Activated T-cell treated with anti-CD3 and anti-CD28 coated beads, Interleukin-2, amount 50 U/mL, for 4 hours (primary cell): Measurements from ENCODE around the gene ATE1. TPM values are rescaled to one million over a fixed set of nuclear protein-coding genes. Genes with fewer than 3 reads are reported as not detected.

Source experiments
- ATAC-seq, 2 donors: fragments of 200-7000 bp; cut with Tn5 transposase; one replicate each; pipeline ENCODE4 v1.10.0; 2021
- DNase-seq: peaks from one replicate; pipeline ENCODE4 v3.0.0-alpha.2; 2020
- H3K27me3 Mint-ChIP-seq: one replicate; pipeline ENCODE4 v1.8.0; 2021; ENCODE audit warnings: low read depth, mixed read lengths
- H3K36me3 Mint-ChIP-seq: one replicate; pipeline ENCODE4 v1.8.0; 2022; ENCODE audit warnings: mixed read lengths; ENCODE audit not compliant: insufficient read depth
- H3K4me1 Mint-ChIP-seq: one replicate; pipeline ENCODE4 v1.8.0; 2021; ENCODE audit warnings: low read depth, mixed read lengths
- H3K4me3 Mint-ChIP-seq: one replicate; pipeline ENCODE4 v1.8.0; 2021; ENCODE audit warnings: mild to moderate bottlenecking, moderate library complexity, mixed read lengths
- H3K9me3 Mint-ChIP-seq: one replicate; pipeline ENCODE4 v1.8.0; 2021; ENCODE audit warnings: mixed read lengths
- total RNA-seq, 3 donors: library from RNA; stranded (reverse); gene quantifications; one replicate each; pipeline ENCODE4 v1.2.1, GENCODE V29; 2021

ATE1 gene
- total RNA-seq, 3 donors from 2014 or later = 33.6 to 41.2 (median 38.5) TPM

DNA sequence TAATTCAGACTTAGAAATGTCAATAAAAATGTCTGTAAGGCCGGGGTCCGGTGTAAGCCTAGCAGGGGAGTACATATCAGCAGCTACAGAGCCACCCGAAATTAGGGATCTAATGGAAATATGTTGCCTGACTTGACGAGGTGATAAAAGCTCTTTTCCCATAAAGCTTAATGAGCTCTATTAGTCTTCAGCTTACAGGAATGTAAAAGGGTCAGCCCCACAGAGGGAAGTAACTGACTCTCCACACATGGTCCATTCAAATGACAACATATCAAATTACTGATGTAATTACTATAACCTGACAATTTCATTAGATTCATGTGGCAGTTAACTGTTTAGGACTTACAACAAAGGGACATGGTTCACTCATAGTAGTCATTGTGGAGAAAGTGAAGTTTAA lies 62.3 kb downstream of the ATE1 start:
- ATAC-seq (no peak), DNase-seq (no peak)
- peaks cover 54% of the 10 kb centered on the region for H3K36me3 Mint-ChIP-seq
- H3K4me3 Mint-ChIP-seq = no peak overlapping the region
- H3K4me1 Mint-ChIP-seq = no peaks in the 10 kb centered on the region
- H3K27me3 Mint-ChIP-seq = no peaks in the 10 kb centered on the region
- H3K9me3 Mint-ChIP-seq = no peaks in the 10 kb centered on the region

- ATAC-seq (no peak), DNase-seq (no peak)
- no peaks in the 10 kb centered on the region for H3K4me1 Mint-ChIP-seq
- H3K36me3 Mint-ChIP-seq = peaks cover 47% of the 10 kb centered on the region
- H3K27me3 Mint-ChIP-seq = no peaks in the 10 kb centered on the region
- H3K4me3 Mint-ChIP-seq = no peak overlapping the region
- no peaks in the 10 kb centered on the region for H3K9me3 Mint-ChIP-seq
Observed at GRCh38 chr10:121864653-121865052, 63.2 kb downstream of the ATE1 start.

- DNase-seq (no peak), ATAC-seq (no peak)
- H3K4me1 Mint-ChIP-seq = no peaks in the 10 kb centered on the region
- H3K27me3 Mint-ChIP-seq = no peaks in the 10 kb centered on the region
- H3K9me3 Mint-ChIP-seq = no peaks in the 10 kb centered on the region
- peaks cover 42% of the 10 kb centered on the region for H3K36me3 Mint-ChIP-seq
- no peak overlapping the region for H3K4me3 Mint-ChIP-seq
Observed at GRCh38 chr10:121864168-121864567, 63.7 kb downstream of the ATE1 start.

GRCh38 chr10:121862649-121863048 lies 65.2 kb downstream of the ATE1 start:
- Mint-ChIP-seq H3K36me3 (peaks cover 38% of the 10 kb centered on the region), H3K9me3 (peaks cover 6% of the 10 kb centered on the region)
- DNase-seq = no peak

GRCh38 chr10:121862042-121862441 lies 65.8 kb downstream of the ATE1 start:
- Mint-ChIP-seq H3K4me3 (no peak overlapping the region), H3K36me3 (peaks cover 38% of the 10 kb centered on the region), H3K9me3 (peaks cover 10% of the 10 kb centered on the region), H3K27me3 (no peaks in the 10 kb centered on the region), H3K4me1 (no peaks in the 10 kb centered on the region)
- DNase-seq (no peak), ATAC-seq (no peak)

More at GRCh38 chr10:121862649-121863048, 65.2 kb downstream of the ATE1 start:
- Mint-ChIP-seq H3K27me3 (no peaks in the 10 kb centered on the region), H3K4me3 (no peak overlapping the region), H3K4me1 (no peaks in the 10 kb centered on the region)
- ATAC-seq = no peak

DNA sequence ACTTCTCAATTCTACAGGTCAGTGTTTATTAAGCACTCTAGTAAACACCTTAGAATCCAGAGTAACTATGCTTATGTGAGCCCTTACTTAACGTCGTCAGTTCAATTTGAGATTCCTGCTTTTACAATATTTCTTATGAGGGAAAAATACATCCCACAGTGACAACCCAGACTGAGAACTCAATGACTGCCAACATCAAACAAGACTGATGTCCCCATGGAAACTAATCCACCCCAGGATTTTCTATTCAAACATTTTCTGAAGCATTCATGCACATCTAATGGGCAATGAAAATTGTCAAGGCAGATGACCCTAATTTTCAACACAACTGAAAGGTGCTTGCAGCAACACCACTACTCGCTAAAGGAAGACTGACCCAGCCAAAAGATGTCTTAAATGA lies 67.0 kb downstream of the ATE1 start:
- Mint-ChIP-seq H3K27me3 (no peaks in the 10 kb centered on the region), H3K4me1 (no peaks in the 10 kb centered on the region), H3K36me3 (peaks cover 34% of the 10 kb centered on the region), H3K4me3 (no peak overlapping the region), H3K9me3 (peaks cover 10% of the 10 kb centered on the region)
- DNase-seq = no peak
- no peak for ATAC-seq

DNA sequence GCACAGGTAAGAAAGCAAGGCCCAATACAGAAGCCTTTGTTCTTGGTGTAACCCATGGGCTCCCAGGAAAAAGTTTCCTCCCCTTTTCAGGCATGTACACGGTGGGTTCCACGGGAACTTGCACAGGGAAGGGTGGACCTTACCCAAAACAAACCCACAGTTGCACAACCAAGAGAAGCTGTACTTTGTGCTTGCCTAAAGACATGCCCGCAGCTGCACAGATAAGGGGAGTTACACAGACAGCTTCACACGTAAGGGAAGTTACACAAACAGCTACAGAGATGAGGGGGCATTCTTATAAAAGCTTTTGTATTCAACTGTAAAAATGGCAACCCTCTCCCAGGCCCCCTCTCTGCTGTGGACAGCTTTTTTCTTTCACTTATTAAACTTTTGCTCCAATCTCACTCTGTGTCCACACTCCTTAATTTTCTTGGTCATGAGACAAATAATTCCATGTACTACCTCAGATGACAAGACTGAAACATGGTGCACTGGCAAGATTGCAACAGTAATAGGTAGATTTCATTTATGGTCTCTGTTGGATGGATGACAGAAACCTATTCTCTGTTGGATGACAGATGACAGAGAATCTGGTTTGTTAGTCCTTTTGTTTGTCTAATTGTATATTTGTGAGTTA lies 72.9 kb downstream of the ATE1 start:
- DNase-seq = no peak
- H3K9me3 Mint-ChIP-seq = peaks cover 10% of the 10 kb centered on the region
- no peak for ATAC-seq
- H3K36me3 Mint-ChIP-seq = peaks cover 32% of the 10 kb centered on the region
- H3K4me3 Mint-ChIP-seq = no peak overlapping the region
- no peaks in the 10 kb centered on the region for H3K27me3 Mint-ChIP-seq
- peaks cover 2% of the 10 kb centered on the region for H3K4me1 Mint-ChIP-seq

- H3K4me1 Mint-ChIP-seq = peaks cover 2% of the 10 kb centered on the region
- peaks cover 40% of the 10 kb centered on the region for H3K36me3 Mint-ChIP-seq
- H3K4me3 Mint-ChIP-seq = no peak overlapping the region
- no peak for DNase-seq
- H3K9me3 Mint-ChIP-seq = peaks cover 10% of the 10 kb centered on the region
- no peak for ATAC-seq
- H3K27me3 Mint-ChIP-seq = no peaks in the 10 kb centered on the region
Observed at GRCh38 chr10:121853950-121854349, 73.9 kb downstream of the ATE1 start.

- H3K36me3 Mint-ChIP-seq = peaks cover 32% of the 10 kb centered on the region
- ATAC-seq = no peak
- H3K4me3 Mint-ChIP-seq = no peak overlapping the region
- no peaks in the 10 kb centered on the region for H3K9me3 Mint-ChIP-seq
- H3K4me1 Mint-ChIP-seq = peaks cover 2% of the 10 kb centered on the region
- H3K27me3 Mint-ChIP-seq = no peaks in the 10 kb centered on the region
- no peak for DNase-seq
Observed at GRCh38 chr10:121851786-121852185, 76.0 kb downstream of the ATE1 start.

GRCh38 chr10:121848082-121848481 lies 79.7 kb downstream of the ATE1 start:
- no peaks in the 10 kb centered on the region for H3K27me3 Mint-ChIP-seq
- no peak for ATAC-seq
- no peak for DNase-seq
- no peak overlapping the region for H3K4me3 Mint-ChIP-seq
- H3K9me3 Mint-ChIP-seq = peaks cover 15% of the 10 kb centered on the region
- no peaks in the 10 kb centered on the region for H3K4me1 Mint-ChIP-seq
- peaks cover 51% of the 10 kb centered on the region for H3K36me3 Mint-ChIP-seq

GRCh38 chr10:121846555-121846954 lies 81.3 kb downstream of the ATE1 start:
- no peaks in the 10 kb centered on the region for H3K27me3 Mint-ChIP-seq
- H3K9me3 Mint-ChIP-seq = peaks cover 15% of the 10 kb centered on the region
- no peak for DNase-seq
- no peak overlapping the region for H3K4me3 Mint-ChIP-seq
- ATAC-seq = no peak
- peaks cover 3% of the 10 kb centered on the region for H3K4me1 Mint-ChIP-seq
- H3K36me3 Mint-ChIP-seq = peaks cover 51% of the 10 kb centered on the region

- H3K36me3 Mint-ChIP-seq = peaks cover 45% of the 10 kb centered on the region
- no peaks in the 10 kb centered on the region for H3K27me3 Mint-ChIP-seq
- DNase-seq = no peak
- peaks cover 15% of the 10 kb centered on the region for H3K9me3 Mint-ChIP-seq
- H3K4me3 Mint-ChIP-seq = no peak overlapping the region
- ATAC-seq = peak in 1 of 2 donors; percentile 28
- peaks cover 5% of the 10 kb centered on the region for H3K4me1 Mint-ChIP-seq
Observed at GRCh38 chr10:121845044-121845784, 82.6 kb downstream of the ATE1 start.

- Mint-ChIP-seq H3K9me3 (peaks cover 15% of the 10 kb centered on the region), H3K4me1 (peaks cover 5% of the 10 kb centered on the region), H3K36me3 (peaks cover 38% of the 10 kb centered on the region), H3K4me3 (no peak overlapping the region), H3K27me3 (no peaks in the 10 kb centered on the region)
- DNase-seq = no peak
- no peak for ATAC-seq
Observed at GRCh38 chr10:121844537-121844936, 83.3 kb downstream of the ATE1 start.

GRCh38 chr10:121843379-121843778 lies 84.5 kb downstream of the ATE1 start:
- H3K36me3 Mint-ChIP-seq = peaks cover 40% of the 10 kb centered on the region
- DNase-seq = no peak

GRCh38 chr10:121841862-121842261 lies 86.0 kb downstream of the ATE1 start:
- no peak overlapping the region for H3K4me3 Mint-ChIP-seq
- no peaks in the 10 kb centered on the region for H3K27me3 Mint-ChIP-seq
- H3K36me3 Mint-ChIP-seq = peaks cover 46% of the 10 kb centered on the region
- peaks cover 5% of the 10 kb centered on the region for H3K4me1 Mint-ChIP-seq
- peaks cover 15% of the 10 kb centered on the region for H3K9me3 Mint-ChIP-seq
- ATAC-seq (no peak), DNase-seq (no peak)

More at GRCh38 chr10:121843379-121843778, 84.5 kb downstream of the ATE1 start:
- H3K4me3 Mint-ChIP-seq = no peak overlapping the region
- H3K4me1 Mint-ChIP-seq = peaks cover 5% of the 10 kb centered on the region
- H3K9me3 Mint-ChIP-seq = peaks cover 15% of the 10 kb centered on the region
- ATAC-seq = no peak
- no peaks in the 10 kb centered on the region for H3K27me3 Mint-ChIP-seq
